NOMO-1 (cell line): Measurements from ENCODE around the gene ZNF20.
"Not testable (repeated sequence)": the region's sequence is repeated elsewhere in the genome, so short reads cannot be mapped to it uniquely, and the experiment has no call there.

Experiments
- DNase-seq, 2 experiments: peaks; one replicate each; lab custom pipeline; 2025; ENCODE audit not compliant: unreplicated experiment in 2 of 2; lab: John Stamatoyannopoulos, UW

The ZNF20 gene

GRCh38 chr19:12113121-12113520 is 27.0 kb downstream of the ZNF20 start:
- no peak for DNase-seq

GRCh38 chr19:12112701-12113100 is 27.4 kb downstream of the ZNF20 start:
- DNase-seq: no peak

GRCh38 chr19:12111943-12112637 is 28.1 kb downstream of the ZNF20 start:
- no peak for DNase-seq

DNA sequence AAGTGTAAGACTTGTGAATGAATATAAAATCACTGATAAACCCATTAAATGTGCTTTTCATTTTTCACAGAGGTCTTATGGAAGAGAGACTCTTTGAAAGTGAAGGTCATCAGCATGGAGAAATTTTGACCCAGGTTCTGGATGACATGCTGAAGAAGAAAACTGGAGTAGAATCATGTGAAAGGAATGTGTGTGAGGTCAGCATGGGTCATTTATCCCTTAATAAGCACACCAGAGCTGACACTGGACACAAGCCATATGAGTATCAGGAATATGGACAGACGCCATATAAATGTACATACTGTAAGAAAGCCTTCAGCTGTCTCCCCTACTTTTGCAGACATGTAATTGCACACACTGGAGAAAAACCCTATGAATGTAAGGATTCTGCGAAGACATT is 29.0 kb downstream of the ZNF20 start:
- DNase-seq: no peak

DNA sequence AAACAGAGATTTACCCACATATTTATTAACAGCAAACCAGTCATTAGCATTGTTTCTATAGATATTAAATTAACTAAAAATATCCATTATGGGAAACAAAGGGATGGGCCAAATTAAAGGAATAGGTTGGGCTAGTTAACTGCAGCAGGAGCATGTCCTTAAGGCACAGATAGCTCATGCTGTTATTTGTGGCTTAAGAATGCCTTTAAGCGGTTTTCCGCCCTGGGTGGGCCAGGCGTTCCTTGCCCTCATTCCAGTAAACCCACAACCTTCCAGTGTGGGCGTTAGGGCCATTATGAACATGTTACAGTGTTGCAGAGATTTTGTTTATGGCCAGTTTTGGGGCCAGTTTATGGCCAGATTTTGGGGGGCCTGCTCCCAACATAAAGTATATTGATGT is 36.2 kb downstream of the ZNF20 start:
- not testable (repeated sequence) for DNase-seq

DNA sequence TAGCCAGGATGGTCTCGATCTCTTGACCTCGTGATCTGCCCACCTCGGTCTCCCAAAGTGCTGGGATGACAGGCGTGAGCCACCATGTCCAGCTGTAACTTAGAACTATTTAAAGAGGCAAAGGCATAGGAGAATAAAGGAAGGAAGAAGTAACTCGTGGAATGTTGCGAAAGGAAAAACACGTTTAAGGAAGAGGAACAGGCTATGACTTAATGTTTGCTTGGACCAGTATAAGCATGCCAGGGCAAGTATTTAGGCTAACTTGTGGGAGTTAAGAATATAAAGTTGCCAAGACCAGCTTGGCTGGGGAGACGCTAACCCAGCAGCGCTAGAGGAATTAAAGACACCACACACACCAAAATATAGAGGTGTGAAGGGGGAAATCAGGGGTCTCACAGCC is 42.1 kb downstream of the ZNF20 start:
- no peak for DNase-seq

GRCh38 chr19:12095111-12095790 is 44.9 kb downstream of the ZNF20 start:
- DNase-seq: no peak

GRCh38 chr19:12093777-12094176 is 46.4 kb downstream of the ZNF20 start:
- no peak for DNase-seq

DNA sequence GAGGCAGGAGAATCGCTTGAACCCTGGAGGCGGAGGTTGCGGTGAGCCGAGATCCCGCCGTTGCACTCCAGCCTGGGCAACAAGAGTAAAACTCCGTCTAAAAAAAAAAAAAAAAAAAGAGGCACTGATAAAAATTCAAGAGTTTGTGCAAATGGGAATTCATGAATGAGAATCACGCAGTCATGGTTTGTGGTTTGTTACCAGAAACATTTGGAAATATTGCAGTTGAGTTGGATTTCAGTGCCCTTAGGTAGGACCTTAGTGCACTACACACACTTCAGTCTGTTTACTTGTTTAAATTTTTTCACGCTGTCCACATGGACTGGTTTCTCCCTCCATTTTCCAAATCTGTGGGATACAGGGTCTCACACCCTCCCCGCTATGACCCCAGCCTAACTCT is 47.2 kb downstream of the ZNF20 start:
- no peak for DNase-seq

DNA sequence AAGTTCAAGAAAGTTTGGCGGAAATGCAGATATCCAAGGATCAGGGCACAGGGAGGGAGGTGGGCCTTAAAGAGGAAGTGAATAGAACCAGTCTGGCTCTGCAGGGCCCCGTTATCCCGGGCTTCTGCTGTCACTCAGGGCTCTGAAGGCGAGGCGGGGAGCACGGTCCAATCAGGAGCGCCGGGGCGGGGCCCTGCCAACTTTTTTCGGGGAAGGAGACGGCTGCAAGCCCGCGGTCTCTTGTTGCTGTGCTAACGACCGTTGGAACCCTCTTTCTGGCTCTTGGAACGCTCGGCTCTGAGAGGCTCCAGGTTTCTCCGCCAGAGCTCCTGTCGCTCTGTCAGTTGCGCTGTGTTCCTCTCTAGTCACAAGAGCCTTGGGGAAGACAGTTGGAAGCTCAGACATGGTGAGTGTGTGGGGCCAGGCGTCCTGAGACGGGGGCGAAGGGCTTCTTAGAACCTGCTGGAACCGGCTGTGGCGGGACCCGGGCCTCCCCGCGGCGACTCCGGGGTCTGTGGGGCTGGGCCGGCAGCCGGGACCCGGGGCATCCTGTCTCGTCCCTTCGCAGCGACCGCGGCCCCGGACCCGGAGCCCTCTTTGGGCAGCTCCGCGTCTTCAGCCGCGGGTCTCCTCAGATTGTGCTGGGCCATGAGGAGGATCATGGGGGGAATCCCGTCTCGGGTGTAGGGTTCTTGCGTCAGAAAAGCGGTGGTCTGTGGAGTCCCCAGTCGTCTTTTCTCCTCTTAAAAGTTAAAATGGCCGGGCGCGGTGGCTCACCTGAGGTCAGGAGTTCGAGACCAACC is 47.9 kb downstream of the ZNF20 start:
- DNase-seq: no peak

- DNase-seq: no peak
These were observed 49.3 kb downstream of the ZNF20 start for GRCh38 chr19:12090807-12091206.

- no peak for DNase-seq
These were observed 54.9 kb downstream of the ZNF20 start for GRCh38 chr19:12085074-12085818.

DNA sequence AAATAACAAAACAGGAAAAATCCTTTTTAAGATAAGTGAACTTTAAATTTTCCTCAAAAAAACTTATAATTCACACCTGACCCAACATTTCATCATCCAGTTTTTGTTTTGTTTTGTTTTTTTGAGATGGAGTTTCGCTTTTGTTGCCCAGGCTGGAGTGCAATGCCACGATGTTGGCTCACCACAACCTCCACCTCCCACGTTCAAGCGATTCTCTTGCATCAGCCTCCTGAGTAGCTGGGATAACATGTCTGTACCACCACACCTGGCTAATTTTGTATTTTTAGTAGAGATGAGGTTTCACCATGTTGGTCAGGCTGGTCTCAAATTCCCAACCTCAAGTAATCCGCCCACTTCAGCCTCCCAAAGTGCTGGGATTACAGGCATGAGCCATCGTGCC is 56.8 kb downstream of the ZNF20 start:
- not testable (repeated sequence) for DNase-seq
